Measurements from ENCODE around the gene RALB.
A peak's percentile ranks its signal among the peaks of the same experiment; 100 is the strongest.

DNA sequence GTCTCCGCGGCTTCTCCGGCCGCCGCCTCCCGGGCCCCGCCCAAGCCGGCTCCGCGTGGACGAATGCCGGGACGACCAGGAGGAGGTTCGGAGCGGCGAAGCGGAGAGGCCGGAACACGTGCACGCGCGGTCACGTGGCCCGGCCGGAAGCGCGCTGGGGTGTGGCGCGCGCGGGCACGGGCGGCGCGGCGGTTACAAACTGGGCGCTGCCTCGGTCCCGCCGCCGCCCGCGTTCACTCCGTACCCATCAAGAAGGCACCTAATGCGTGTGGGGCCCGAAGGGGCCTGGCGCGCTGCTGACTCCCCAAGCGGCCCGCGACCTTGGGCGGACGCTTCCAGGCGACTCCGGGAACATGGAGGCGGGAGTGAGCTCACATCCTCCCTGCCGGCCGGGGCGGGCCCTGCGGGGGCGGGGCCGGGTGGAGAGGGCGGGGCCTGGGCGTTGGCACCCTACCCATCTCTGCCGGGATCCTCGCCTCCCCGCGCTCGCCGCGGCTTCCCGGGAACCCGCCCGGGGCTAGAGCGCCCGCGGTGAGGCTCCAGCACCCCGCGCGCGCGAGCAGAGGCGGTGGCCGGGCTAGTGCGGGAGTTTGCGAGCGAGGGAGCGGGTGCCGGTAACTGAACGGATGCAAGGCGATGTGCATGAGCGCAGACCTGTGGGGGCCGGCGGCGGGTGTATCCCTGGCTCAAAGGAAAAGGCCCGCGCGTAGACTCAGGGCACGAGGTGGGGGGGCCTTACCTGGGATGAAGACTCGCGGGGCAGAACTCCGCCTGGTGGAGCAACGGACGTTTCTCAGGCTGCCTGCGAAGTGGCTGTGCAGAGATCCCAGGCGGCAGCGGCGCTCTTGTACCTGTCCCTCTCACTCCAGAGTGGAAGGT is 29.4 kb upstream of the RALB start, which contains the start of gene TMEM185B:
- TF ChIP-seq, protein P1, sequence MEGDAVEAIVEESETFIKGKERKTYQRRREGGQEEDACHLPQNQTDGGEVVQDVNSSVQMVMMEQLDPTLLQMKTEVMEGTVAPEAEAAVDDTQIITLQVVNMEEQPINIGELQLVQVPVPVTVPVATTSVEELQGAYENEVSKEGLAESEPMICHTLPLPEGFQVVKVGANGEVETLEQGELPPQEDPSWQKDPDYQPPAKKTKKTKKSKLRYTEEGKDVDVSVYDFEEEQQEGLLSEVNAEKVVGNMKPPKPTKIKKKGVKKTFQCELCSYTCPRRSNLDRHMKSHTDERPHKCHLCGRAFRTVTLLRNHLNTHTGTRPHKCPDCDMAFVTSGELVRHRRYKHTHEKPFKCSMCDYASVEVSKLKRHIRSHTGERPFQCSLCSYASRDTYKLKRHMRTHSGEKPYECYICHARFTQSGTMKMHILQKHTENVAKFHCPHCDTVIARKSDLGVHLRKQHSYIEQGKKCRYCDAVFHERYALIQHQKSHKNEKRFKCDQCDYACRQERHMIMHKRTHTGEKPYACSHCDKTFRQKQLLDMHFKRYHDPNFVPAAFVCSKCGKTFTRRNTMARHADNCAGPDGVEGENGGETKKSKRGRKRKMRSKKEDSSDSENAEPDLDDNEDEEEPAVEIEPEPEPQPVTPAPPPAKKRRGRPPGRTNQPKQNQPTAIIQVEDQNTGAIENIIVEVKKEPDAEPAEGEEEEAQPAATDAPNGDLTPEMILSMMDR (optimal IDR thresholded peaks at IDR 0.05 in 1 of 3, IDR thresholded peaks at IDR 0.05 in 1 of 3, conservative IDR thresholded peaks at IDR 0.05 in 1 of 3; ENCODE audit: extremely low read depth in 1 of 3, insufficient read depth in 2 of 3, low read length in 3 of 3) = peak; percentile 49 to 60 (median 50)
- TF ChIP-seq EZH2 (IDR thresholded peaks at IDR 0.05; ENCODE audit: low read length) = no peak
